Measurements from ENCODE around the gene LY6G5C. TPM values are rescaled to one million over a fixed set of nuclear protein-coding genes. Genes with fewer than 3 reads are reported as not detected.

Gene LY6G5C
- total RNA-seq, 1 donor from 2014 or later: 3.4 TPM

GRCh38 chr6:31663961-31664789 is 16.7 kb downstream of the LY6G5C start:
- intact Hi-C loops (cut with DNase I): no loop called here
- H3K36me3 ChIP-seq: peaks cover 40% of the 10 kb centered on the region
- peak overlapping the region; percentile 63 for H3K4me3 ChIP-seq
- peak overlapping the region; percentile 93 for H3K27ac ChIP-seq
- no peak for ATAC-seq
- no peak for TF ChIP-seq CTCF (IDR thresholded peaks at IDR 0.05)
- peaks cover 38% of the 10 kb centered on the region for H3K4me1 ChIP-seq
- no peaks in the 10 kb centered on the region for H3K9me3 ChIP-seq
- no peak for DNase-seq
- no peaks in the 10 kb centered on the region for H3K27me3 ChIP-seq

GRCh38 chr6:31663126-31663960 is 17.5 kb downstream of the LY6G5C start:
- ATAC-seq: no peak

GRCh38 chr6:31662124-31662723 is 18.6 kb downstream of the LY6G5C start:
- DNase-seq: no peak
- TF ChIP-seq CTCF (IDR thresholded peaks at IDR 0.05): no peak
- ATAC-seq: no peak

More at GRCh38 chr6:31663126-31663960, 17.5 kb downstream of the LY6G5C start:
- DNase-seq: no peak
- H3K9me3 ChIP-seq: no peaks in the 10 kb centered on the region
- intact Hi-C loops (cut with DNase I): no loop called here
- H3K36me3 ChIP-seq: peaks cover 32% of the 10 kb centered on the region
- peak overlapping the region; percentile 63 for H3K4me3 ChIP-seq
- H3K27ac ChIP-seq: peak overlapping the region; percentile 93
- no peaks in the 10 kb centered on the region for H3K27me3 ChIP-seq
- TF ChIP-seq CTCF (IDR thresholded peaks at IDR 0.05): no peak
- peaks cover 47% of the 10 kb centered on the region for H3K4me1 ChIP-seq

GRCh38 chr6:31661262-31662123 is 19.4 kb downstream of the LY6G5C start:
- peaks cover 31% of the 10 kb centered on the region for H3K36me3 ChIP-seq
- H3K4me3 ChIP-seq: peak overlapping the region; percentile 80
- DNase-seq (no peak), ATAC-seq (no peak)
- no peaks in the 10 kb centered on the region for H3K9me3 ChIP-seq
- peak overlapping the region; percentile 82 for H3K27ac ChIP-seq
- H3K4me1 ChIP-seq: peaks cover 48% of the 10 kb centered on the region
- intact Hi-C loops (cut with DNase I): no loop called here
- no peaks in the 10 kb centered on the region for H3K27me3 ChIP-seq
- no peak for TF ChIP-seq CTCF (IDR thresholded peaks at IDR 0.05)

More at GRCh38 chr6:31662124-31662723, 18.6 kb downstream of the LY6G5C start:
- Histone ChIP-seq H3K4me1 (peaks cover 54% of the 10 kb centered on the region), H3K36me3 (peaks cover 30% of the 10 kb centered on the region), H3K27ac (no peak overlapping the region), H3K9me3 (no peaks in the 10 kb centered on the region), H3K4me3 (no peak overlapping the region), H3K27me3 (no peaks in the 10 kb centered on the region)
- intact Hi-C loops (cut with DNase I): no loop called here
